GM19372 (cell line): Measurements from ENCODE around the gene ELOB.
"Not testable (repeated sequence)": the region's sequence is repeated elsewhere in the genome, so short reads cannot be mapped to it uniquely, and the experiment has no call there.

Source experiments
- ATAC-seq: cut with Tn5 transposase; IDR thresholded peaks from one replicate; pipeline ENCODE4 v1.9.1; 2021; ENCODE audit warnings: mild to moderate bottlenecking, low read depth, moderate library complexity; ENCODE audit not compliant: unreplicated experiment

The ELOB gene

DNA sequence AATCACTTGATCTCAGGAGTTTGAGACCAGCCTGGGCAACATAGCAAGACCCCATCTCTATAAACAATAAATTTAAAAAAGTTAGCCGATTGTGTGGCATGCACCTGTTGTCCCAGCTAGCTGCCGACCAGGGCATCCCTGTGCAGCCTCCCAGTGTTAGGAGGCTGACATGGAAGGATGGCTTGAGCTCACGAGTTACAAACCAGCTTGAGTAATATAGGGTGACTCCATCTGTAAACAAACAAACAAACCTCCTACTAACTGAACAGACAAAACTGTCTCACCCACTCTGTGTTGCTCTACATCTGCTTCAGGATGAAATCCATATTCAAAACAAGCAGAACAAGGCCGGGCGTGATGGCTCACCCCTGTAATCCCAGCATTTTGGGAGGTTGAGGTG, 50.2 kb downstream of the ELOB start:
- ATAC-seq, result no peak

GRCh38 chr16:2724816-2725348, 52.2 kb downstream of the ELOB start:
- no peak for ATAC-seq

DNA sequence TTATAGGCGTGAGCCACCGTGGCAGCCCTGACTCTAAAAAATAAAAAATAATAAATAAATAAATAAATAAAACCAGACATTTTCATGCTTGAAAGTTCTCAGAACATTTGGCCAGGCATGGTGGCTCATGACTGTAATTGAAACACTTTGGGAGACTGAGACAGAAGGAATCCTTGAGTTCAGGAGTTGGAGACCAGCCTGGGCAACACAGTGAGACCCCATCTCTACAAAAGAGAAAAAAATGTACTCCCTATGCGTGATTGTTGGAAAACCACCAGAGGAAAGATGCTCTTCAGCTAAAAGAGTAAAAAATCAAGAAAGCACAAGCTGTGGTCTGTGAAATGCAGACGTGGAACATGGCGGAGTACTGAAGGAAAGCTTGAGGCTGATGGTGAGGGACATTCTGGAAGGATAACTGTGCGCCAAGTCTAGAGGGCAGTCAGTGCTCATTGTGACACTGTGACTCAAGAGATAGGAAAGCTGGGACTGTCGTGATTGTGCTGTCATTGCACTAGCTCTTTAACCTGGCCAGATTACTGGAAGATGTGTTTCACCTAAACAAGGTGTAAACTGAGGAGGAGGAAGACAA, 52.9 kb downstream of the ELOB start:
- no peak for ATAC-seq

DNA sequence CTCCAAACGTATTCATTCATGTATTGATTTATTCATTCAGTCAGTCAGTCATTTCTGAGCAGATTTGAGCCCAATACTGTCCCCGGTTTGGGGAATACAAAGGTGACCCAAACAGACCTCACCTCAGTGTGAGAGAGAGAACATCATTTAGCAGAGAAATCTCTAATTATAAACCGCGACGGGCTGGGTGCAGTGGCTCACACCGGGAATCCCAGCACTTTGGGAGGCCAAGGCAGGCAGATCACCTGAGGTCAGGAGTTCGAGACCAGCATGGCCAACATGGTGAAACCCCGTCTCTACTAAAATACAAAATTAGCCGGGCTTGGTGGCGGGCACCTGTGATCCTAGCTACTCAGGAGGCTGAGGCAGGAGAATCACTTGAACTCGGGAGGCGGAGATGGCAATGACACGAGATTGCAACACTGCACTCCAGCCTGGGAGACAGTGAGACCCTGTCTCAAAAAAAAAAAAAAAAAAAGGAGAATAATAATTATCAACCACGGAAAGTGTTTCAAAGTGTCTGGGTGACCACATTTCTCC, 55.4 kb downstream of the ELOB start:
- not testable (repeated sequence) for ATAC-seq
